HS-5 (cell line): ENCODE data around the gene INHBC.
"Not testable (repeated sequence)": the region's sequence is repeated elsewhere in the genome, so short reads cannot be mapped to it uniquely, and the experiment has no call there.

Source experiments
- DNase-seq: peaks from one replicate; pipeline ENCODE4 v3.0.0-alpha.2; 2012; ENCODE audit warnings: low read depth

The INHBC gene

GRCh38 chr12:57429473-57430111 is 5.0 kb upstream of the INHBC start:
- DNase-seq, result no peak

GRCh38 chr12:57430112-57430930 is 4.3 kb upstream of the INHBC start:
- DNase-seq, result peak; percentile 22

- DNase-seq, result peak; percentile 69
These were observed 3.5 kb upstream of the INHBC start, which contains the start of gene R3HDM2 for GRCh38 chr12:57430931-57431566. TSS of gene R3HDM2 (minus strand) at chr12:57431043. CDS start at chr12:57310428, 120,615 bp downstream.

- DNase-seq, result no peak
These were observed 2.9 kb upstream of the INHBC start for GRCh38 chr12:57431654-57432188.

GRCh38 chr12:57433370-57433769 is 1.2 kb upstream of the INHBC start:
- no peak for DNase-seq

- DNase-seq, result no peak
These were observed 709 bp downstream of the INHBC start for GRCh38 chr12:57435293-57435692.

GRCh38 chr12:57438400-57438799 is 3.8 kb downstream of the INHBC start:
- DNase-seq, result no peak

GRCh38 chr12:57439762-57440266 is 5.2 kb downstream of the INHBC start:
- DNase-seq, result no peak

- DNase-seq, result not testable (repeated sequence)
These were observed 6.8 kb downstream of the INHBC start for GRCh38 chr12:57441393-57441792.

GRCh38 chr12:57441846-57442427 is 7.4 kb downstream of the INHBC start:
- no peak for DNase-seq

GRCh38 chr12:57444337-57444736 is 9.8 kb downstream of the INHBC start:
- not testable (repeated sequence) for DNase-seq

- DNase-seq, result no peak
These were observed 10.2 kb downstream of the INHBC start for GRCh38 chr12:57444744-57445143.

GRCh38 chr12:57446292-57446960 is 11.8 kb downstream of the INHBC start:
- no peak for DNase-seq

- DNase-seq, result no peak
These were observed 14.1 kb downstream of the INHBC start for GRCh38 chr12:57448669-57449068.

- DNase-seq, result no peak
These were observed 14.8 kb downstream of the INHBC start for GRCh38 chr12:57449375-57449774.

- DNase-seq, result no peak
These were observed 15.5 kb downstream of the INHBC start for GRCh38 chr12:57450057-57450456.

- no peak for DNase-seq
These were observed 16.7 kb downstream of the INHBC start for GRCh38 chr12:57451233-57451778.

- no peak for DNase-seq
These were observed 17.8 kb downstream of the INHBC start for GRCh38 chr12:57452181-57452936.

- DNase-seq, result no peak
These were observed 18.4 kb downstream of the INHBC start for GRCh38 chr12:57452937-57453509.

- no peak for DNase-seq
These were observed 19.6 kb downstream of the INHBC start for GRCh38 chr12:57454213-57454565.
